IMR-90 (cell line): Measurements from ENCODE around the gene PPP1R9B. TPM values are rescaled to one million over a fixed set of nuclear protein-coding genes. Genes with fewer than 3 reads are reported as not detected.

ENCODE experiments used
- ATAC-seq: fragments of 200-7000 bp; cut with Tn5 transposase; 2 replicates; pipeline ENCODE4 v1.9.1; 2020; ENCODE audit warnings: low read depth, mild to moderate bottlenecking, moderate library complexity
- BruUV-seq: library from RNA; stranded (reverse); fragments of 400-500 nt; replicated peaks from 2 replicates; lab custom pipeline; 2021; lab: Mats Ljungman, UMichigan
- CTCF ChIA-PET: fragments of 300-600 bp; formaldehyde crosslinking; extraction: SDS; loops from one replicate; lab custom pipeline; 2021; ENCODE audit warnings: antibody characterized with exemption; lab: Yijun Ruan, JAX
- POLR2A ChIA-PET: fragments of 300-600 bp; sonication (Branson Sonifier 250); formaldehyde crosslinking; loops from one replicate; lab custom pipeline; 2022; ENCODE audit warnings: antibody characterized with exemption; ENCODE audit not compliant: unreplicated experiment; lab: Charles Lee
- DNase-seq: peaks from one replicate; pipeline ENCODE4 v3.0.0; 2013
- H2AFZ ChIP-seq: replicated peaks from 2 replicates; pipeline ENCODE3; 2013; ENCODE audit warnings: low read length, mild to moderate bottlenecking; ENCODE audit not compliant: poor library complexity
- H2AK5ac ChIP-seq: 2 replicates; pipeline ENCODE4 v1.6.1; 2013; ENCODE audit warnings: low read depth, low read length, inconsistent platforms
- H2AK9ac ChIP-seq: replicated peaks from 2 replicates; pipeline ENCODE3; 2013; ENCODE audit warnings: mild to moderate bottlenecking, low read depth, low read length, moderate library complexity; ENCODE audit not compliant: poor library complexity
- H2BK120ac ChIP-seq: 2 replicates; pipeline ENCODE4 v1.6.1; 2013; ENCODE audit warnings: low read depth, low read length, inconsistent platforms
- H2BK15ac ChIP-seq: 3 replicates; pipeline ENCODE4 v1.6.1; 2013; ENCODE audit warnings: low read depth, low read length, inconsistent platforms
- H2BK20ac ChIP-seq: 2 replicates; pipeline ENCODE4 v1.6.1; 2013; ENCODE audit warnings: low read depth, mild to moderate bottlenecking, inconsistent platforms, low read length, moderate library complexity
- H2BK5ac ChIP-seq: 2 replicates; pipeline ENCODE4 v1.6.1; 2013; ENCODE audit warnings: mild to moderate bottlenecking, low read depth, low read length, inconsistent platforms; ENCODE audit not compliant: poor library complexity, severe bottlenecking
- H3K14ac ChIP-seq: replicated peaks from 2 replicates; pipeline ENCODE4 v1.6.1; 2013; ENCODE audit warnings: low read depth, low read length, inconsistent platforms
- H3K18ac ChIP-seq: 2 replicates; pipeline ENCODE4 v1.6.1; 2013; ENCODE audit warnings: low read depth, low read length, control low read depth
- H3K23ac ChIP-seq: 2 replicates; pipeline ENCODE4 v1.6.1; 2013; ENCODE audit warnings: low read depth, low read length, inconsistent platforms
- H3K27ac ChIP-seq: 2 replicates; pipeline ENCODE4 v1.5.1; 2013; ENCODE audit warnings: mild to moderate bottlenecking, control low read depth, low read length; ENCODE audit not compliant: insufficient read depth
- H3K27me3 ChIP-seq: 2 replicates; pipeline ENCODE4 v1.6.1; 2013; ENCODE audit warnings: low read length; ENCODE audit not compliant: control insufficient read depth, insufficient read depth
- H3K36me3 ChIP-seq: 2 replicates; pipeline ENCODE4 v1.6.1; 2013; ENCODE audit warnings: low read length, mixed read lengths; ENCODE audit not compliant: control insufficient read depth, insufficient read depth
- H3K4ac ChIP-seq: 2 replicates; pipeline ENCODE4 v1.6.1; 2013; ENCODE audit warnings: low read depth, low read length, inconsistent platforms
- H3K4me1 ChIP-seq: 2 replicates; pipeline ENCODE4 v1.6.1; 2013; ENCODE audit warnings: low read length, mixed read lengths; ENCODE audit not compliant: control insufficient read depth, insufficient read depth
- H3K4me2 ChIP-seq: 2 replicates; pipeline ENCODE4 v1.6.1; 2013; ENCODE audit warnings: low read depth, mild to moderate bottlenecking, control low read depth, low read length, moderate library complexity
- H3K4me3 ChIP-seq: 2 replicates; pipeline ENCODE4 v1.5.1; 2013; ENCODE audit warnings: low read depth, mild to moderate bottlenecking, control low read depth, low read length, moderate library complexity; ENCODE audit not compliant: insufficient read depth
- H3K56ac ChIP-seq: 2 replicates; pipeline ENCODE4 v1.6.1; 2013; ENCODE audit warnings: low read length, inconsistent platforms; ENCODE audit not compliant: insufficient read depth; ENCODE audit errors: extremely low read depth
- H3K79me1 ChIP-seq, 2 experiments: 2 replicates each; pipeline ENCODE4 v1.6.1; 2013; ENCODE audit warnings: low read length in 2 of 2, inconsistent platforms in 1 of 2, low read depth in 1 of 2
- H3K9ac ChIP-seq: 2 replicates; pipeline ENCODE4 v1.6.1; 2013; ENCODE audit warnings: low read depth, low read length, control low read depth
- H3K9me1 ChIP-seq: 2 replicates; pipeline ENCODE4 v1.6.1; 2013; ENCODE audit warnings: low read length, inconsistent platforms; ENCODE audit not compliant: insufficient read depth
- H3K9me3 ChIP-seq: 2 replicates; pipeline ENCODE4 v1.6.1; 2013; ENCODE audit warnings: low read length; ENCODE audit not compliant: control insufficient read depth, insufficient read depth
- H4K20me1 ChIP-seq: 2 replicates; pipeline ENCODE4 v1.6.1; 2013; ENCODE audit warnings: low read length, inconsistent platforms; ENCODE audit not compliant: insufficient read depth
- H4K5ac ChIP-seq: 2 replicates; pipeline ENCODE4 v1.6.1; 2013; ENCODE audit warnings: mild to moderate bottlenecking, low read depth, low read length, control low read depth
- H4K8ac ChIP-seq, 2 experiments: 2 replicates each; pipeline ENCODE4 v1.6.1; 2013; ENCODE audit warnings: low read depth in 2 of 2, low read length in 2 of 2, control low read depth in 1 of 2, inconsistent platforms in 1 of 2
- H4K91ac ChIP-seq: 2 replicates; pipeline ENCODE4 v1.6.1; 2013; ENCODE audit warnings: low read depth, low read length, inconsistent platforms; ENCODE audit not compliant: insufficient read depth
- BHLHE40 ChIP-seq: fragments of 150-350 bp; IDR thresholded peaks from 2 replicates; pipeline ENCODE4 v1.6.1; 2016; ENCODE audit warnings: mild to moderate bottlenecking, low read depth, low read length
- CEBPB ChIP-seq: IDR thresholded peaks from 2 replicates; pipeline ENCODE4 v1.6.1; 2012; ENCODE audit warnings: low read depth, low read length, improper control_type of control experiment
- CHD1 ChIP-seq: IDR thresholded peaks from 2 replicates; pipeline ENCODE4 v1.6.1; 2012; ENCODE audit warnings: low read depth, low read length, improper control_type of control experiment
- ELK1 ChIP-seq: fragments of 150-350 bp; IDR thresholded peaks from 2 replicates; pipeline ENCODE4 v1.6.1; 2016; ENCODE audit warnings: low read depth, mild to moderate bottlenecking, low read length, moderate library complexity, borderline replicate concordance
- FOS ChIP-seq: fragments of 150-350 bp; IDR thresholded peaks from 2 replicates; pipeline ENCODE4 v1.6.1; 2016; ENCODE audit warnings: low read depth, low read length
- MAFK ChIP-seq: IDR thresholded peaks from 2 replicates; pipeline ENCODE4 v1.6.1; 2012; ENCODE audit warnings: low read depth, low read length, improper control_type of control experiment
- MAZ ChIP-seq: IDR thresholded peaks from 2 replicates; pipeline ENCODE4 v1.6.1; 2012; ENCODE audit warnings: low read depth, mild to moderate bottlenecking, low read length, improper control_type of control experiment, moderate library complexity, borderline replicate concordance
- MXI1 ChIP-seq: IDR thresholded peaks from 2 replicates; pipeline ENCODE4 v1.6.1; 2012; ENCODE audit warnings: low read depth, mild to moderate bottlenecking, low read length, moderate library complexity, borderline replicate concordance
- POLR2A ChIP-seq: IDR thresholded peaks from 2 replicates; pipeline ENCODE4 v1.6.1; 2012; ENCODE audit warnings: mild to moderate bottlenecking, low read depth, low read length
- RAD21 ChIP-seq: IDR thresholded peaks from 2 replicates; pipeline ENCODE4 v1.6.1; 2012; ENCODE audit warnings: low read length, improper control_type of control experiment
- RCOR1 ChIP-seq: IDR thresholded peaks from 2 replicates; pipeline ENCODE4 v1.6.1; 2012; ENCODE audit warnings: mild to moderate bottlenecking, low read length, improper control_type of control experiment; ENCODE audit not compliant: insufficient replicate concordance
- RFX5 ChIP-seq: IDR thresholded peaks from 2 replicates; pipeline ENCODE4 v1.8.0; 2012; ENCODE audit warnings: low read depth, mild to moderate bottlenecking, low read length, moderate library complexity
- USF2 ChIP-seq: fragments of 150-350 bp; IDR thresholded peaks from 2 replicates; pipeline ENCODE4 v1.6.1; 2017; ENCODE audit warnings: mild to moderate bottlenecking, antibody characterized with exemption, low read length, low read depth
- WGBS, 2 experiments: methylation state at CpG; one replicate each; pipeline versions ENCODE4 v1.1.5 to v1.1.7; 2013; ENCODE audit warnings: missing lambda C conversion rate in 2 of 2; ENCODE audit not compliant: insufficient read length in 1 of 2; ENCODE audit errors: extremely low coverage in 2 of 2; 5-methylcytosine and 5-hydroxymethylcytosine counted together
- dilution Hi-C: fragments of 300-500 bp; cut with HindIII; formaldehyde crosslinking; loops from one replicate; pipeline ENCODE4 v1.14.3; 2018; ENCODE audit warnings: low sequenced_read_pairs; ENCODE audit not compliant: unreplicated experiment
- in situ Hi-C: fragments of 300-500 bp; cut with MboI; formaldehyde crosslinking; loops from 3 replicates; pipeline ENCODE4 v1.14.3; 2019; ENCODE audit warnings: low sequenced_read_pairs, inconsistent platforms, mixed read lengths
- intact Hi-C: fragments of 100-400 bp; cut with micrococcal nuclease; formaldehyde crosslinking; loops from 2 replicates; pipeline ENCODE4 v1.10.0; 2022
- polyA plus RNA-seq, 3 experiments: library from polyadenylated mRNA; depleted of rRNA; stranded (reverse); fragments of >200 nt; gene quantifications; 2 replicates each; pipeline ENCODE4 v1.2.3, GENCODE V29; 2012; ENCODE audit warnings: low replicate concordance in 1 of 3
- total RNA-seq: library from RNA; depleted of rRNA; stranded (reverse); fragments of >200 nt; gene quantifications from 2 replicates; pipeline ENCODE4 v1.2.3, GENCODE V29; 2012

The PPP1R9B gene
- total and polyA plus RNA-seq, 2 of the 4 experiments (the other 2 are of a cell fraction): 23.0 to 28.0 TPM

DNA sequence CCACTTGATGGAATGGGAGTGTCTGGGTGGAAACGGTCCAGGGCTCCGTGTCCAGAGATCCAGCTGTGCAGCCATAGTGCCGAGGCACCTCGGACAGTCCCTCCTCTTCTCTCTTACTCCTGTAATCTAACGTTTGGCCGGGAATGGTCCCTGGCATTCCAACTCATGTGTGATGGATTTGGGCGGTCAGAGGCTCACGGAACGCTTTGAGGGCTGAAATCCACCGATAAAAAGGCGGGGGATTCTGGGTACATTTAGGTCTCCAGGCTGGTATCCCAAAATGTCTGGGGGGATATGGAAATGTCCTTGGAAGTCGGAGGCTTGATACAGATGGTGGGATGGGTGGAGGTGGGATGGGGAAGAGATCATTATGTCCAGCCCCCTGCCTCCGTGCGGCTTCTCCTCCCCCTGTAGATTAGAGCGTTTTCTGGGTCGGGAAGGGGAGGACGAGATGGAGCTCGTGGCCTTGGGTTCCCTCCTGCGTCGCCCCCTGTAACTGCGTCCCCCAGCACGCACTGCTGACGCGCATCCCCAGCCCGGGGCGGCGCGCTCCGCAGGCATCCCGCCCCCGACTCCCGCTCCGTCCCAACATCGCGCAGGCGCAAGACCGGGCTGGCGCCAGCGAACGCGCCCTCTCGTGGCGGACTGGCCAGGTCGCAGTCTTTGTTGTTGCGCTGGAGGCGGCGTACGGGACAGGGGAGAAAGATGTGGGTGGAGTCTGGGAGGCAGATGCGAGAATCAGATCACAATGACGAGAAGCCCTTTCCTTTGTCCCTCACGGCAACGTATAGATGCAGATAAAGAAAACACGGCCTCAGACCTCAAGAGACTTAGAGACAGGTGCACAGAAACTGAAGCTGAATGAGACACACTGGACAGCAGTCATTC lies 10.8 kb upstream of the PPP1R9B start (continued):
- TF ChIP-seq MAZ (peak; percentile 75; the same call in 1 of the 2 replicates), MXI1 (0 out of 2 replicates have a peak, but pooled peaks have one; percentile 6), RCOR1 (no peak)

DNA sequence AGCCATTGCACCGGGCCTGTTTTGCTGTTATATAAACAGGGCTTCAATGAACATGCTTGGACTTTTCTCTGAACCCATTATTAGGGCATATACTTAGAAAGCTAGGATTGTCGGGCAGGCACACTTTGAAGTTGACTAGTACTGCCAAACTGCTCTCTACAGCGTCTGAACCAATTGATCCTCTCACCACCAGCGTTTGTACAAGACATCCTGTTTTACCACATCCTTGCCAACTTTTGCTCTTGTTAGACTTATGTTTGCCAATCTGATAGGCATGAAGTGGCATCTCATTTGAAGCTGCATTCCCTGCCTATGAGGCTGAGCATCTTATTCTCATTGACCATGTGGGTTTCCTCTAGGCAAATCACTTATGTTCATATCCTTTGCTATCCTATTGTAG lies 7.4 kb upstream of the PPP1R9B start:
- Histone ChIP-seq H3K36me3 (no peaks in the 10 kb centered on the region), H3K56ac (no peak overlapping the region), H2AFZ (no peak overlapping the region), H2AK9ac (no peak overlapping the region), H3K79me1 (peaks cover 0 to 16% of the 10 kb centered on the region in 2 experiments; a peak in 1 of 4 replicates), H4K91ac (no peak overlapping the region), H3K4me2 (no peak overlapping the region), H3K18ac (no peak overlapping the region), H4K8ac (no peak overlapping the region), H3K23ac (no peak overlapping the region), H3K4me3 (no peak overlapping the region), H3K27me3 (no peaks in the 10 kb centered on the region), H3K14ac (no peak overlapping the region), H3K9me1 (no peaks in the 10 kb centered on the region), H2BK20ac (no peak overlapping the region), H3K9ac (no peak overlapping the region), H3K9me3 (no peaks in the 10 kb centered on the region), H4K20me1 (no peaks in the 10 kb centered on the region), H3K27ac (no peak overlapping the region), H2BK15ac (no peak overlapping the region), H2AK5ac (no peak overlapping the region), H3K4ac (no peak overlapping the region), H4K5ac (no peak overlapping the region), H2BK120ac (no peak overlapping the region), H2BK5ac (no peak overlapping the region), H3K4me1 (peaks cover 10% of the 10 kb centered on the region)
- ChIA-PET POLR2A (no interaction called here), CTCF (no interaction called here)
- in situ Hi-C loops: no loop called here
- intact Hi-C loops: no loop called here
- no TSS peak for BruUV-seq
- no peak for DNase-seq
- no peak for ATAC-seq
- TF ChIP-seq FOS (no peak), RFX5 (no peak), CEBPB (no peak), MAZ (no peak), ELK1 (no peak), POLR2A (no peak), MAFK (no peak), BHLHE40 (no peak), USF2 (no peak), RAD21 (no peak), CHD1 (no peak)
- 67% methylated on average over 2 of the region's 4 CpGs; no CpG with 5 or more reads in 1 of the 2 experiments for WGBS, 2 experiments
- dilution Hi-C loops: no loop called here
